GM21447 (cell line): ENCODE results near the gene CNPY1.

ENCODE experiments used
- ATAC-seq: cut with Tn5 transposase; IDR thresholded peaks from one replicate; pipeline ENCODE4 v1.9.1; 2021; ENCODE audit not compliant: unreplicated experiment

CNPY1 gene

GRCh38 chr7:155456738-155457543, 89.4 kb downstream of the CNPY1 start:
- ATAC-seq = no peak

DNA sequence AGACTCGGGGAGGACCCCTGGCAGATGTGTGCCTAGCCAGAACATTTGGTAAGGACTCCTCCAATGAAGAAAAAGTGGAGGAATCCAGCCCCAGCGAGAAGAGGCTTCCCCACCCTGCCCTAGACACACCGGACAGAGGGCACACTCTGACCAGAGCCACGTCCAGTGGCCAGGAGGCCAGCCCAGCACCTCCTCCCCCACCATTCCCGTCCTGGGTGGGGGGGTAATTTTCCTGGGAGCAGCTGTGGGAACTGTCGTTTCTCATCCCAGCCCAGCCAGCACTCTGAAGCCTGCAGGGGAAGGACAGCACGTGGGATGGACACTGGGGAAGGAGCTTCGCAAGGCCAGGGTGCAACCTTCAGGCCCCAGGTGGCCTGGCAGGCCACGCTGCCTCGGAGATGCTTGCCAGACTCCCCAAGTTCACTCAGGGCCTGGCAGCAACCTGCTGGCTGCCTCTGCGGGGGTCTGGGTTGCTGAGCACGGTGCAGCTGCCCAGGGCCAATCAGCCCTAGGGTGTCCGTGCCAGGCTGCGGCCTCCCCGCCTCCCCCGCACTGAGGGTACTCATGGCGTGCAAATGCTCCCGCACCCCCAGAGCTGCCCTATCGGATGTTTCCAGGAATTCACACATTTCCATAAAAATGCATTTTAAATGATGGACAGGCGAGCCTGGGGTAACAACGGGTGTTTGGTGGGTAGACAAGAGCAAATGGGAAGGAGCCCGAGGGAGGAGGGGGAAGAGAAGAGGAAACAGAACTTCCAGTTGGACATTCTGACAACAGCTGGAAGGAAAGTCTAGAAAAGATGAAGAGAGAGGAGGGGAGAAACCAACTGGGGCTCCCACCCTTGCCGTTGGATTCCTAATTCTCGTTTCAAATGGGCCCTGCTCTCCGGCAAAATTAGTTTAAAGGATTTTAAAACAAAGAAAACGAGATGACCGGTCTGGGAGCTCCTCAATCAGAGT, 90.3 kb downstream of the CNPY1 start:
- no peak for ATAC-seq

DNA sequence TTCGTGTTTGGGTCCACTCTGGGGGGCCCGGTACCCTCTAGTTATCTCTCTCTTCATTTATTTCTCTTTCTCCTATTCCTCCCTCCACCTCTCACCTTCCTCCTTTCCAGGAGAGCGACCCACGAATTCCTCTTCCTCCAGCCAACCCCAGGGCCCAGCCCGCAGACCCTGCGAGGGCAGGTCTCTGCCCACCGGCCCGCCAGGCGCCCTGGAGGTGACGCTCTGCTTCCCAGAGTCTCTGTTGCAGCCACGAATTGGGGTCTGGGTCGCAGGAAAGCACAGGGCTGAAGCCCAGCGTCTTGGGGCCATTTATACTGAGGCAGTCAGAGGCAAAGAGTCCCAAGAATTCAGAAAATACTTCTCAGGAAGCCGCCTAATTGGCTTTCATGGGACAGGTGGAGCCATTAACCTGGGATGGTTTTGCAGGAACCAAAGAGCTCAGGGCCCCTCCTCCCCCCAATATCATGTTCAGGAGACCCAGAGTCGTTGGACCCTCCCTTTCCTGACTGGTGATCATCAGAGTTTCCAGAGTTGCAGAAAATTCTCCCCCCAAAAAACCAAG, 91.1 kb downstream of the CNPY1 start:
- no peak for ATAC-seq

DNA sequence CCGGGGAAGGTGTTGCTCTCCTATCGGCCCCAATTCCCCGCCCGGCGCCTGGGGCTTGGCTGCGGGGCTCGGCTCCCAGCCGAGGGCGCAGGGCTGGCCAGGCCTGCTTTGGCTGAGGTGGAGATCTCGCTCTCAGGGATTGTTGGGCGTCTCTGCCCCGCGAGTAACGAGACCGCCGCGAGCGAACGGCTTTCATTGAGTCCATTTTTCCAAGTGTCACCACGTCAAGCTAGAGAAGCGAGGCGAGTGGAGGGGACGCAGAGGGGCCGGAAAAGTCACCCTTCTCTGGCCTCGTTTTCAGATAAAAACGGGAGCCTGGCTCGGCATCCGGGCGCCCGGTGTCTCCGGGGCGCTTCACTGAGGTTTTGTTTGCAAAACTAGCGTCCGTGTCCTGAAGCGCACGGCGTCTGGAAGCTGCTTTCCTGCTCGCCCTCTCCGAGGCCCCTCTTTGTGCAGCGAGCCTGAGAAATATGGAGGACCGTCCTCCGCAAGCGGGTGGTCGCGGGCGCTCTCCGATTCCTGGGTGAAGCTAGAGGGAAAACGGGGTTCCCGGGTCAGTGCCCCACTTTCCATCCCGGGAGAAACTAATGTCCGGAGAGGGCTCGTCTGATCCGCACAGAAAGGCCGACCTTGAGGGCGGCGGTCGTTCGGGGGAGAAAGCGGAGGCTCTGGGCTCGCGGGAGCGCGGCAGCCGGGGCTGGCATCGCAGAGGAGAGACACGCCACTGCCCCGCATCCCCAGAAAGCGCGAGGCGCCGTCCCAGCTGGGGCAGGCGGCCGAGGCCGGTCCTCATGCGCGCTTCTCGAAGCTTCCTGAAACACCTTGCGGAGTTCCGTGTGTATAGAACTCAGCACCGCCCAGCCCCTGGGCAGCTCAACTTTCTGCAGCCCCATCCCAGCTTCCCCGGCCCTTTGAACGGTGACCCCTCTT, 91.9 kb downstream of the CNPY1 start:
- ATAC-seq = no peak

DNA sequence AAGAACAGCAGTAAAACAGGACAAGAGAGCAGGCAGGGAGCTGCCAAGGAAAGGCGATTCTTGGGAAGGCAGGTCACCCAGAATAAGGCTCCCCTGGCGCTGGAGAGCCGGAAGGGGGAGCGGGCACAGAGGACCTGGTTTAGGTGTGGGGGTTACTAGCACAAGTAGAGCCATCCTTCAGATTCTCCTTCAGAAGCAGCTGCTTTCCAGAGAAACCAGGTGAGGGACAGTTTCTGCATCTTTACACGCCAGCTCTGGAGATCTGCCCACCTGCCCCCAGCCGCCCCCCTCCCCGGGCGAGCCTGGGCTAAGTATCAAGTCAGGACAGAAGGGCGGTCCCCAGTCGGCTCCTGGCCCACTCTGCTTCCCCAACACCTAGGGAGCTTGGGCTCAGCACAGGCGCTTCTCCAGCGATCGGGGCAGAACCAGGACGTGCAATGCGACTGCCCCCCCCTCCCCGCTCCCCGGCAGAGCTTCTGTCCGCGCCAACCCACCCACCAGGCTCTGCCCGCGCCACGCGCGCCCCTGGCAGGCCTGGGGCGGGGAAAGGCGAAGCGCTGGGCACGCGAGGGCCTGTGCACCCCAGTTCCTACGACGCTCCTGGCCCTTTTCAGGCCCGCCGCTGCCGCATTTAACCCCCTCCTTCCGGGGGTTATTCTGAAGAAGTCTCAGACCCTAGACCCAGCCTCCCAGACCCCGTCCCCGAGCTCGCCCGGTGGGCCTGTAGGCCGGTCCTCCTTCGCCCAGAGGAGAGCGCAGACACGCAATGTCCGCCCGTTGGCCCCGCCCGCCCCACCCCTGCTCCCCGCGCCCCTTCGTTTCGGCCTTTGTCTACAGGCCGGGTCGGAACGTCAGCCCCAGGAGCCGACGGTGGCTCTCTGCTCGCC, 92.8 kb downstream of the CNPY1 start:
- no peak for ATAC-seq

- no peak for ATAC-seq
Measured at GRCh38 chr7:155452505-155453295, 93.7 kb downstream of the CNPY1 start.

DNA sequence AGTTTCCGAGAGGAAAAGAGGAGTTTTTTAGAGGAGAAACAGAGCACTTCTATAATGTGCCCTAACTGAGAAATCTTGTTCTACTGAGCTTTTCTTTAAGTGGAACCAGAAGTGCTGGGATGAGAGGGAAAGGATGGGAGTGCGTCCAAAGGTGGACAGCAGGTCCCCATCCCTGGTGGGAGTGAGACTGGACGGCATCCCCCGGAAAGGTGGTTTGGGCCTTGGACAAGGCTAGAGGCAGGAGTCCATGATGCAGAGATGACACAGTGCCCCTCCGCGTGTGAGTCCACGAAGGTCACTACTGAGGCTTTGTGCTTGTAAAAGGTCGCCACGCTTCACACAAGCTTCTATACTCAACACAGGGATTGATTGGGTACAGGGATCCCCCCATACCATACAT, 94.5 kb downstream of the CNPY1 start:
- ATAC-seq = no peak
